Mucosa of descending colon (tissue), 3 donors: ENCODE data around the gene HPGD. TPM values are rescaled to one million over a fixed set of nuclear protein-coding genes. Genes with fewer than 3 reads are reported as not detected.

ENCODE experiments used
- ATAC-seq: fragments of 200-7000 bp; cut with Tn5 transposase; one replicate; pipeline ENCODE4 v1.9.1; 2020; ENCODE audit warnings: mild to moderate bottlenecking, moderate library complexity
- DNase-seq, 3 donors: peaks; one replicate each; pipeline ENCODE4 v3.0.0-alpha.2; 2020
- H3K36me3 ChIP-seq: fragments of 200-600 bp; one replicate; pipeline ENCODE4 v1.8.0; 2021; ENCODE audit warnings: low read depth, mild to moderate bottlenecking
- H3K4me1 ChIP-seq: fragments of 200-600 bp; one replicate; pipeline ENCODE4 v1.8.0; 2021; ENCODE audit warnings: low read depth, mild to moderate bottlenecking
- H3K4me3 ChIP-seq: fragments of 200-600 bp; one replicate; pipeline ENCODE4 v1.8.0; 2021; ENCODE audit warnings: mild to moderate bottlenecking
- H3K9me3 ChIP-seq: fragments of 200-600 bp; one replicate; pipeline ENCODE4 v1.8.0; 2021; ENCODE audit warnings: mild to moderate bottlenecking
- CTCF ChIP-seq: fragments of 200-600 bp; IDR thresholded peaks from one replicate; pipeline ENCODE4 v1.8.0; 2022; ENCODE audit warnings: antibody characterized with exemption, mild to moderate bottlenecking
- intact Hi-C, 2 donors: fragments of 100-400 bp; cut with DNase I in 1 of 2; cut with micrococcal nuclease in 1 of 2; formaldehyde crosslinking; loops; one replicate each; pipeline versions ENCODE4 v1.11.0 to v1.11.1; 2022; cut with DNase I, micrococcal nuclease
- total RNA-seq, 3 donors: library from RNA; stranded (reverse); fragmentation: NEBNext Ultra II Directional in 2 of 3; extraction: Animal tissue kit (Norgen Biotek cat#: 25700) in 2 of 3; gene quantifications; one replicate each; pipeline versions ENCODE4 v1.2.1 to v1.2.4, GENCODE V29; 2021 to 2023
- donor health status: DM: no; HTN: no; CAD: no; lungs with moderate emphysema.
- donor health status: DM: no; HTN: no; CAD: no.
- donor health status: DM: no; HTN: yes; CAD: no.

Gene HPGD
- total RNA-seq, 3 donors from 2014 or later, result 177 to 256 (median 237) TPM

GRCh38 chr4:174549721-174550120, 27.4 kb upstream of the HPGD start:
- H3K4me3 ChIP-seq, result no peak overlapping the region
- DNase-seq (no peak), ATAC-seq (no peak)
- no peaks in the 10 kb centered on the region for H3K9me3 ChIP-seq
- no peak for TF ChIP-seq CTCF
- intact Hi-C loops, result no loop called here
- no peaks in the 10 kb centered on the region for H3K4me1 ChIP-seq
- H3K36me3 ChIP-seq, result no peaks in the 10 kb centered on the region

- DNase-seq (no peak), ATAC-seq (no peak)
- H3K4me1 ChIP-seq, result no peaks in the 10 kb centered on the region
- no peak overlapping the region for H3K4me3 ChIP-seq
- no peaks in the 10 kb centered on the region for H3K9me3 ChIP-seq
- intact Hi-C loops, result no loop called here
- TF ChIP-seq CTCF, result no peak
- no peaks in the 10 kb centered on the region for H3K36me3 ChIP-seq
Measured at GRCh38 chr4:174545268-174545667, 23.0 kb upstream of the HPGD start.

- Histone ChIP-seq H3K4me3 (no peak overlapping the region), H3K4me1 (no peaks in the 10 kb centered on the region), H3K36me3 (no peaks in the 10 kb centered on the region), H3K9me3 (no peaks in the 10 kb centered on the region)
- intact Hi-C loops, result no loop called here
- ATAC-seq, result no peak
- TF ChIP-seq CTCF, result no peak
- no peak for DNase-seq
Measured at GRCh38 chr4:174544496-174544895, 22.2 kb upstream of the HPGD start.

GRCh38 chr4:174540175-174540574, 17.9 kb upstream of the HPGD start:
- Histone ChIP-seq H3K4me3 (no peak overlapping the region), H3K9me3 (no peaks in the 10 kb centered on the region), H3K4me1 (no peaks in the 10 kb centered on the region), H3K36me3 (no peaks in the 10 kb centered on the region)
- TF ChIP-seq CTCF, result no peak
- DNase-seq (no peak), ATAC-seq (no peak)
- intact Hi-C loops, result no loop called here

- no peak for DNase-seq
- ATAC-seq, result no peak
- no peak overlapping the region for H3K4me3 ChIP-seq
- no peaks in the 10 kb centered on the region for H3K9me3 ChIP-seq
- H3K4me1 ChIP-seq, result no peaks in the 10 kb centered on the region
- no peak for TF ChIP-seq CTCF
- H3K36me3 ChIP-seq, result no peaks in the 10 kb centered on the region
- intact Hi-C loops, result no loop called here
Measured at GRCh38 chr4:174539571-174539970, 17.3 kb upstream of the HPGD start.

- Histone ChIP-seq H3K4me1 (no peaks in the 10 kb centered on the region), H3K36me3 (no peaks in the 10 kb centered on the region), H3K9me3 (no peaks in the 10 kb centered on the region), H3K4me3 (no peak overlapping the region)
- DNase-seq, result no peak
- intact Hi-C loops, result no loop called here
- no peak for ATAC-seq
- no peak for TF ChIP-seq CTCF
Measured at GRCh38 chr4:174538876-174539250, 16.6 kb upstream of the HPGD start.
